A549 (cell line): ENCODE results near the gene ADAM19.

ENCODE experiments used
- CEBPB ChIP-seq, 2 experiments: fragments of >200 bp in 1 of 2; sonication (Bioruptor Twin) in 1 of 2; formaldehyde crosslinking in 1 of 2; IDR thresholded peaks; 2 replicates each; pipeline ENCODE4 v1.6.1; 2012 to 2016
- CHD2 ChIP-seq: fragments of 150-350 bp; IDR thresholded peaks from 2 replicates; pipeline ENCODE4 v1.6.1; 2014; ENCODE audit warnings: low read length; ENCODE audit not compliant: partially characterized antibody
- EP300 ChIP-seq, 2 experiments: fragments of >200 bp; sonication (Bioruptor Twin); formaldehyde crosslinking; IDR thresholded peaks; 2 replicates in 1 of 2; 3 replicates in 1 of 2; pipeline ENCODE4 v1.6.1; 2016 to 2017
- JUN ChIP-seq, 2 experiments: fragments of >200 bp; sonication (Bioruptor Twin); formaldehyde crosslinking; IDR thresholded peaks; 2 replicates in 1 of 2; 3 replicates in 1 of 2; pipeline ENCODE4 v1.6.1; 2016 to 2017
- PHF8 ChIP-seq: fragments of 200-600 bp; sonication (generic); IDR thresholded peaks from 2 replicates; pipeline ENCODE4 v1.6.1; 2016; ENCODE audit warnings: low read depth, mild to moderate bottlenecking, antibody characterized with exemption, moderate library complexity, borderline replicate concordance
- POLR2A ChIP-seq: IDR thresholded peaks from 2 replicates; pipeline ENCODE4 v1.6.1; 2012; ENCODE audit warnings: mild to moderate bottlenecking, low read length
- POLR2AphosphoS2 ChIP-seq: conservative IDR thresholded peaks from 2 replicates; pipeline ENCODE4 v1.6.1; 2012; ENCODE audit warnings: low read length, improper control_type of control experiment, inconsistent platforms
- SREBF2 ChIP-seq: fragments of 450-650 bp; IDR thresholded peaks from 2 replicates; pipeline ENCODE4 v1.6.1; 2014; ENCODE audit warnings: mild to moderate bottlenecking, moderate library complexity
- ZNF302 ChIP-seq: fragments of 250-450 bp; sonication (Bioruptor Pico); IDR thresholded peaks from 2 replicates; pipeline ENCODE4 v1.9.0; 2021; ENCODE audit warnings: inconsistent platforms, mild to moderate bottlenecking, moderate library complexity
- TF ChIP-seq, protein P1 (sequence below): fragments of >200 bp; sonication (Bioruptor Twin); formaldehyde crosslinking; IDR thresholded peaks from 3 replicates; pipeline ENCODE4 v1.5.1; 2016
- TF ChIP-seq, protein P2 (sequence below): fragments of >200 bp; sonication (Bioruptor Twin); formaldehyde crosslinking; IDR thresholded peaks from 3 replicates; pipeline ENCODE4 v1.6.1; 2016
- TF ChIP-seq, protein P3 (sequence below): fragments of 200-600 bp; sonication (generic); IDR thresholded peaks from 2 replicates; pipeline ENCODE4 v1.6.1; 2016; ENCODE audit warnings: antibody characterized with exemption, mild to moderate bottlenecking, moderate library complexity

- TF ChIP-seq, protein P1, sequence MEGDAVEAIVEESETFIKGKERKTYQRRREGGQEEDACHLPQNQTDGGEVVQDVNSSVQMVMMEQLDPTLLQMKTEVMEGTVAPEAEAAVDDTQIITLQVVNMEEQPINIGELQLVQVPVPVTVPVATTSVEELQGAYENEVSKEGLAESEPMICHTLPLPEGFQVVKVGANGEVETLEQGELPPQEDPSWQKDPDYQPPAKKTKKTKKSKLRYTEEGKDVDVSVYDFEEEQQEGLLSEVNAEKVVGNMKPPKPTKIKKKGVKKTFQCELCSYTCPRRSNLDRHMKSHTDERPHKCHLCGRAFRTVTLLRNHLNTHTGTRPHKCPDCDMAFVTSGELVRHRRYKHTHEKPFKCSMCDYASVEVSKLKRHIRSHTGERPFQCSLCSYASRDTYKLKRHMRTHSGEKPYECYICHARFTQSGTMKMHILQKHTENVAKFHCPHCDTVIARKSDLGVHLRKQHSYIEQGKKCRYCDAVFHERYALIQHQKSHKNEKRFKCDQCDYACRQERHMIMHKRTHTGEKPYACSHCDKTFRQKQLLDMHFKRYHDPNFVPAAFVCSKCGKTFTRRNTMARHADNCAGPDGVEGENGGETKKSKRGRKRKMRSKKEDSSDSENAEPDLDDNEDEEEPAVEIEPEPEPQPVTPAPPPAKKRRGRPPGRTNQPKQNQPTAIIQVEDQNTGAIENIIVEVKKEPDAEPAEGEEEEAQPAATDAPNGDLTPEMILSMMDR: no peak
- TF ChIP-seq ZNF302 (no peak), CEBPB (IDR thresholded peaks at IDR 0.05) (no peak), CHD2 (no peak), PHF8 (no peak), SREBF2 (no peak), EP300 (IDR thresholded peaks at IDR 0.05) (no peak), POLR2AphosphoS2 (no peak), JUN (IDR thresholded peaks at IDR 0.05) (no peak), POLR2A (no peak)
- TF ChIP-seq, protein P2, sequence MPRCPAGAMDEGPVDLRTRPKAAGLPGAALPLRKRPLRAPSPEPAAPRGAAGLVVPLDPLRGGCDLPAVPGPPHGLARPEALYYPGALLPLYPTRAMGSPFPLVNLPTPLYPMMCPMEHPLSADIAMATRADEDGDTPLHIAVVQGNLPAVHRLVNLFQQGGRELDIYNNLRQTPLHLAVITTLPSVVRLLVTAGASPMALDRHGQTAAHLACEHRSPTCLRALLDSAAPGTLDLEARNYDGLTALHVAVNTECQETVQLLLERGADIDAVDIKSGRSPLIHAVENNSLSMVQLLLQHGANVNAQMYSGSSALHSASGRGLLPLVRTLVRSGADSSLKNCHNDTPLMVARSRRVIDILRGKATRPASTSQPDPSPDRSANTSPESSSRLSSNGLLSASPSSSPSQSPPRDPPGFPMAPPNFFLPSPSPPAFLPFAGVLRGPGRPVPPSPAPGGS: no peak
- TF ChIP-seq, protein P3, sequence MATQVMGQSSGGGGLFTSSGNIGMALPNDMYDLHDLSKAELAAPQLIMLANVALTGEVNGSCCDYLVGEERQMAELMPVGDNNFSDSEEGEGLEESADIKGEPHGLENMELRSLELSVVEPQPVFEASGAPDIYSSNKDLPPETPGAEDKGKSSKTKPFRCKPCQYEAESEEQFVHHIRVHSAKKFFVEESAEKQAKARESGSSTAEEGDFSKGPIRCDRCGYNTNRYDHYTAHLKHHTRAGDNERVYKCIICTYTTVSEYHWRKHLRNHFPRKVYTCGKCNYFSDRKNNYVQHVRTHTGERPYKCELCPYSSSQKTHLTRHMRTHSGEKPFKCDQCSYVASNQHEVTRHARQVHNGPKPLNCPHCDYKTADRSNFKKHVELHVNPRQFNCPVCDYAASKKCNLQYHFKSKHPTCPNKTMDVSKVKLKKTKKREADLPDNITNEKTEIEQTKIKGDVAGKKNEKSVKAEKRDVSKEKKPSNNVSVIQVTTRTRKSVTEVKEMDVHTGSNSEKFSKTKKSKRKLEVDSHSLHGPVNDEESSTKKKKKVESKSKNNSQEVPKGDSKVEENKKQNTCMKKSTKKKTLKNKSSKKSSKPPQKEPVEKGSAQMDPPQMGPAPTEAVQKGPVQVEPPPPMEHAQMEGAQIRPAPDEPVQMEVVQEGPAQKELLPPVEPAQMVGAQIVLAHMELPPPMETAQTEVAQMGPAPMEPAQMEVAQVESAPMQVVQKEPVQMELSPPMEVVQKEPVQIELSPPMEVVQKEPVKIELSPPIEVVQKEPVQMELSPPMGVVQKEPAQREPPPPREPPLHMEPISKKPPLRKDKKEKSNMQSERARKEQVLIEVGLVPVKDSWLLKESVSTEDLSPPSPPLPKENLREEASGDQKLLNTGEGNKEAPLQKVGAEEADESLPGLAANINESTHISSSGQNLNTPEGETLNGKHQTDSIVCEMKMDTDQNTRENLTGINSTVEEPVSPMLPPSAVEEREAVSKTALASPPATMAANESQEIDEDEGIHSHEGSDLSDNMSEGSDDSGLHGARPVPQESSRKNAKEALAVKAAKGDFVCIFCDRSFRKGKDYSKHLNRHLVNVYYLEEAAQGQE: no peak
These were observed 126.4 kb downstream of the ADAM19 start for GRCh38 chr5:157449011-157449723.
